ENCODE data around the gene SPATA31E1.

- TF ChIP-seq POLR2A (IDR thresholded peaks at IDR 0.05) (no peak), CTCF (IDR thresholded peaks at IDR 0.05) (no peak)
Measured at GRCh38 chr9:87882627-87883026, at the start of gene SPATA31E1.

All from heart left ventricle (tissue), 13 donors.